K562 (cell line): ENCODE results near the gene DIP2C. TPM values are rescaled to one million over a fixed set of nuclear protein-coding genes. Genes with fewer than 3 reads are reported as not detected.

ENCODE experiments used
- ATAC-seq: fragments of 200-7000 bp; cut with Tn5 transposase; 3 replicates; pipeline ENCODE4 v1.9.1; 2020; ENCODE audit warnings: moderate library complexity
- BruUV-seq: library from RNA; stranded (reverse); fragments of 400-500 nt; replicated peaks from 2 replicates; lab custom pipeline; 2021; lab: Mats Ljungman, UMichigan
- CTCF ChIA-PET: fragments of 300-600 bp; formaldehyde crosslinking; extraction: SDS; loops from one replicate; lab custom pipeline; 2021; ENCODE audit warnings: low intra/inter-chr PET ratio; lab: Yijun Ruan, JAX
- POLR2A ChIA-PET: fragments of 300-600, 350-650 bp; sonication (Branson Sonifier 250); formaldehyde crosslinking; extraction: SDS; loops from one replicate; lab custom pipeline; 2021; ENCODE audit warnings: antibody characterized with exemption, inconsistent platforms; lab: Yijun Ruan, JAX
- DNase-seq, 4 experiments: peaks; one replicate each; pipeline versions ENCODE4 v3.0.0 to v3.0.0-alpha.2; 2011 to 2018; ENCODE audit warnings: low spot score in 3 of 4, mixed read lengths in 3 of 4; ENCODE audit errors: extremely low read depth in 1 of 4
- FAIRE-seq: peaks from 2 replicates; lab custom pipeline; 2011; peaks lifted over from hg19 to GRCh38; lab: Jason Lieb, UNC
- H2AFZ ChIP-seq: 2 replicates; pipeline ENCODE4 v1.6.0; 2011; ENCODE audit warnings: low read depth, low read length, control low read depth, inconsistent platforms
- H3K27ac ChIP-seq: fragments of 200-600 bp; 3 replicates; pipeline ENCODE4 v1.8.0; 2011; ENCODE audit warnings: low read depth, mild to moderate bottlenecking, control low read depth, inconsistent platforms, low read length, moderate library complexity, mixed read lengths; ENCODE audit errors: extremely low read depth
- H3K27me3 ChIP-seq, 2 experiments: fragments of 300-600 bp in 1 of 2; 2 replicates in 1 of 2; 3 replicates in 1 of 2; pipeline versions ENCODE4 v1.6.0 to v1.8.0; 2011; ENCODE audit warnings: inconsistent platforms in 2 of 2, low read length in 2 of 2, mild to moderate bottlenecking in 1 of 2, mixed read lengths in 1 of 2, moderate library complexity in 1 of 2; ENCODE audit not compliant: control insufficient read depth in 2 of 2, insufficient read depth in 2 of 2
- H3K36me3 ChIP-seq: fragments of 300-600 bp; 3 replicates; pipeline ENCODE4 v1.8.0; 2011; ENCODE audit warnings: mild to moderate bottlenecking, low read length, inconsistent platforms; ENCODE audit not compliant: control insufficient read depth, insufficient read depth
- H3K4me1 ChIP-seq, 2 experiments: fragments of 200-600 bp in 1 of 2; replicated peaks in 1 of 2; 2 replicates in 1 of 2; 3 replicates in 1 of 2; pipeline versions ENCODE4 v1.5.1 to v1.8.0; 2011; ENCODE audit warnings: inconsistent platforms in 2 of 2, low read length in 2 of 2, mild to moderate bottlenecking in 1 of 2, mixed read lengths in 1 of 2, moderate library complexity in 1 of 2; ENCODE audit not compliant: control insufficient read depth in 2 of 2, insufficient read depth in 2 of 2
- H3K4me2 ChIP-seq: 2 replicates; pipeline ENCODE4 v1.6.1; 2011; ENCODE audit warnings: low read length, control low read depth, inconsistent platforms, mixed read lengths; ENCODE audit not compliant: insufficient read depth
- H3K4me3 ChIP-seq: fragments of 200-600 bp; sonication (generic), shearing (Covaris generic); 2 replicates; pipeline ENCODE4 v1.5.1; 2016; ENCODE audit warnings: control low read depth, inconsistent platforms
- H3K79me2 ChIP-seq: fragments of 200-600 bp; 3 replicates; pipeline ENCODE4 v1.8.0; 2011; ENCODE audit warnings: low read length, inconsistent platforms; ENCODE audit not compliant: control insufficient read depth, insufficient read depth
- H3K9ac ChIP-seq, 2 experiments: 2 replicates each; pipeline versions ENCODE4 v1.6.0 to v1.6.1; 2011; ENCODE audit warnings: low read depth in 2 of 2, low read length in 2 of 2, control low read depth in 1 of 2, inconsistent platforms in 1 of 2, mild to moderate bottlenecking in 1 of 2, mixed read lengths in 1 of 2; ENCODE audit not compliant: insufficient read depth in 1 of 2
- H3K9me1 ChIP-seq: one replicate; pipeline ENCODE4 v1.6.0; 2011; ENCODE audit warnings: inconsistent platforms, mild to moderate bottlenecking, low read length, moderate library complexity; ENCODE audit not compliant: control insufficient read depth, insufficient read depth
- H3K9me3 ChIP-seq: replicated peaks from 2 replicates; pipeline ENCODE4 v1.5.1; 2011; ENCODE audit warnings: low read depth, low read length, inconsistent platforms; ENCODE audit not compliant: control insufficient read depth, insufficient read depth
- H4K20me1 ChIP-seq: replicated peaks from 2 replicates; pipeline ENCODE4 v1.6.1; 2011; ENCODE audit warnings: low read length, inconsistent platforms, mixed read lengths; ENCODE audit not compliant: control insufficient read depth, insufficient read depth
- EHMT2 ChIP-seq: fragments of 450-650 bp; IDR thresholded peaks from 2 replicates; pipeline ENCODE4 v1.6.1; 2018; ENCODE audit warnings: antibody characterized with exemption
- FOS ChIP-seq: IDR thresholded peaks from 3 replicates; pipeline ENCODE4 v1.6.1; 2011; ENCODE audit not compliant: insufficient read length; ENCODE audit errors: extremely low read depth
- KAT8 ChIP-seq: fragments of 450-650 bp; IDR thresholded peaks from 2 replicates; pipeline ENCODE4 v1.6.1; 2016; ENCODE audit warnings: low read depth, mild to moderate bottlenecking
- POLR2AphosphoS5 ChIP-seq: IDR thresholded peaks from 2 replicates; pipeline ENCODE4 v1.6.1; 2011; ENCODE audit warnings: mild to moderate bottlenecking, low read depth, low read length, moderate library complexity; ENCODE audit not compliant: control insufficient read depth, insufficient read depth
- RBM25 ChIP-seq: fragments of 200-400 bp; formaldehyde crosslinking; IDR thresholded peaks from 2 replicates; pipeline ENCODE4 v1.6.1; 2018; ENCODE audit warnings: low read length, low read depth, moderate library complexity; ENCODE audit not compliant: severe bottlenecking
- ZNF165 ChIP-seq: fragments of 250-450 bp; sonication (Bioruptor Pico); IDR thresholded peaks from 2 replicates; pipeline ENCODE4 v1.4.0; 2020; ENCODE audit warnings: borderline replicate concordance
- ZNF444 ChIP-seq: fragments of 250-450 bp; sonication (Bioruptor Pico); IDR thresholded peaks from 2 replicates; pipeline ENCODE4 v1.4.0; 2020; ENCODE audit warnings: mild to moderate bottlenecking, moderate library complexity
- ZNF57 ChIP-seq: fragments of 450-650 bp; formaldehyde crosslinking; IDR thresholded peaks from 2 replicates; pipeline ENCODE4 v1.4.0; 2020; ENCODE audit warnings: mild to moderate bottlenecking, moderate library complexity
- ZNF583 ChIP-seq: fragments of 250-450 bp; sonication (Bioruptor Pico); IDR thresholded peaks from 2 replicates; pipeline ENCODE4 v1.4.0; 2020
- WGBS: fragments of 100-300 bp; shearing (Covaris generic); methylation state at CpG from one replicate; pipeline ENCODE4 v1.1.6; 2016; ENCODE audit warnings: low coverage, mixed read lengths; ENCODE audit not compliant: insufficient coverage; ENCODE audit errors: missing lambda C conversion rate; 5-methylcytosine and 5-hydroxymethylcytosine counted together
- in situ Hi-C: fragments of 300-500 bp; cut with MboI; formaldehyde crosslinking; loops from 4 replicates; pipeline ENCODE4 v1.15.0; 2018; ENCODE audit warnings: inconsistent platforms, mixed read lengths
- intact Hi-C: fragments of 100-400 bp; cut with micrococcal nuclease; formaldehyde crosslinking; loops from 2 replicates; pipeline ENCODE4 v1.14.2; 2022
- polyA plus RNA-seq, 8 experiments: library from polyadenylated mRNA; depleted of rRNA in 4 of 8; stranded (reverse) in 5 of 8; unstranded in 3 of 8; fragments of >200 nt; fragmentation: Nextera tagmentation in 2 of 8; fragmentation: Illumina TruSeq in 1 of 8; extraction: Ambion mirVana in 2 of 8; extraction: Trizol in 1 of 8; gene quantifications; 2 replicates each; pipeline versions ENCODE4 v1.2.1 to v1.2.3, GENCODE V29; 2011 to 2014; ENCODE audit warnings: inconsistent platforms in 1 of 8, missing spikeins in 1 of 8
- total RNA-seq, 7 experiments: library from RNA; depleted of rRNA in 6 of 7; stranded (reverse); fragments of >200 nt in 6 of 7; fragmentation: Illumina TruSeq in 2 of 7; extraction: Trizol in 2 of 7; gene quantifications; 2 replicates each; pipeline versions ENCODE4 v1.2.1 to v1.2.3, GENCODE V29; 2011 to 2021; ENCODE audit warnings: low replicate concordance in 1 of 7
- TF ChIP-seq, protein P1 (sequence below): sonication (generic); formaldehyde crosslinking; IDR thresholded peaks from 2 replicates; pipeline ENCODE4 v1.8.1; 2023; ENCODE audit warnings: mild to moderate bottlenecking, missing genetic modification reagents
- TF ChIP-seq, protein P2 (sequence below): fragments of 250-450 bp; sonication (Bioruptor Pico); IDR thresholded peaks from 2 replicates; pipeline ENCODE4 v1.5.0; 2022; ENCODE audit warnings: mild to moderate bottlenecking
- TF ChIP-seq, protein P3 (sequence below), 3 experiments: fragments of 200-800 bp in 1 of 3; fragments of 250-450 bp in 1 of 3; fragments of 450-650 bp in 1 of 3; sonication (Bioruptor Pico) in 1 of 3; sonication (Bioruptor generic) in 1 of 3; formaldehyde crosslinking in 1 of 3; IDR thresholded peaks; 2 replicates each; pipeline versions ENCODE4 v1.6.1 to v1.8.0; 2016 to 2022; ENCODE audit warnings: mild to moderate bottlenecking in 2 of 3, missing genetic modification characterization in 2 of 3, missing compliant biosample characterization in 1 of 3, moderate library complexity in 1 of 3

The DIP2C gene
- total and polyA plus RNA-seq, 9 of the 15 experiments (the other 6 are each of a cell fraction or from before 2014, with no cell fraction given), result 0.01 TPM; not detected in 8

DNA sequence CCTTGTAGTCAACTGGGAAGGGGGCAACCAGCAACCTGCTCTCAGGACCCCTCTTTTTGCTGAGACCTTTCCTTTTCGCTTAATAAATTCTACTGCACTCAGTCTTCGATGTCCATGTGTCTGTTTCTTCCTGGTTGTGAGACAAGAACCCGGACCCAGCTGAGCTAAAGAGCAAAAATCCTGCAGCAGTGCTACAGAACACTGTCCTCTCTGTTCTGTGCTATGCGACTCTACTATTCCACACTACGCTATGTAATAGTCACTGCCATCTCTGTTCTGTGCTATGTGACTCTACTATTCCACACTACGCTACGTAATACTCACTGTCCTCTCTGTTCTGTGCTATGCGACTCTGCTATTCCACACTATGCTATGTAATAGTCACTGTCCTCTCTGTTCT is 34.3 kb downstream of the DIP2C start:
- no peaks in the 10 kb centered on the region for H3K9me3 ChIP-seq
- no TSS peak for BruUV-seq
- H3K4me2 ChIP-seq, result no peak overlapping the region
- no peak overlapping the region for H2AFZ ChIP-seq
- no peak for TF ChIP-seq ZNF583
- TF ChIP-seq, protein P1, sequence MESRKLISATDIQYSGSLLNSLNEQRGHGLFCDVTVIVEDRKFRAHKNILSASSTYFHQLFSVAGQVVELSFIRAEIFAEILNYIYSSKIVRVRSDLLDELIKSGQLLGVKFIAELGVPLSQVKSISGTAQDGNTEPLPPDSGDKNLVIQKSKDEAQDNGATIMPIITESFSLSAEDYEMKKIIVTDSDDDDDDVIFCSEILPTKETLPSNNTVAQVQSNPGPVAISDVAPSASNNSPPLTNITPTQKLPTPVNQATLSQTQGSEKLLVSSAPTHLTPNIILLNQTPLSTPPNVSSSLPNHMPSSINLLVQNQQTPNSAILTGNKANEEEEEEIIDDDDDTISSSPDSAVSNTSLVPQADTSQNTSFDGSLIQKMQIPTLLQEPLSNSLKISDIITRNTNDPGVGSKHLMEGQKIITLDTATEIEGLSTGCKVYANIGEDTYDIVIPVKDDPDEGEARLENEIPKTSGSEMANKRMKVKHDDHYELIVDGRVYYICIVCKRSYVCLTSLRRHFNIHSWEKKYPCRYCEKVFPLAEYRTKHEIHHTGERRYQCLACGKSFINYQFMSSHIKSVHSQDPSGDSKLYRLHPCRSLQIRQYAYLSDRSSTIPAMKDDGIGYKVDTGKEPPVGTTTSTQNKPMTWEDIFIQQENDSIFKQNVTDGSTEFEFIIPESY (CRISPR knock-in tag), result no peak
- no peak for TF ChIP-seq FOS
- TF ChIP-seq, protein P2, sequence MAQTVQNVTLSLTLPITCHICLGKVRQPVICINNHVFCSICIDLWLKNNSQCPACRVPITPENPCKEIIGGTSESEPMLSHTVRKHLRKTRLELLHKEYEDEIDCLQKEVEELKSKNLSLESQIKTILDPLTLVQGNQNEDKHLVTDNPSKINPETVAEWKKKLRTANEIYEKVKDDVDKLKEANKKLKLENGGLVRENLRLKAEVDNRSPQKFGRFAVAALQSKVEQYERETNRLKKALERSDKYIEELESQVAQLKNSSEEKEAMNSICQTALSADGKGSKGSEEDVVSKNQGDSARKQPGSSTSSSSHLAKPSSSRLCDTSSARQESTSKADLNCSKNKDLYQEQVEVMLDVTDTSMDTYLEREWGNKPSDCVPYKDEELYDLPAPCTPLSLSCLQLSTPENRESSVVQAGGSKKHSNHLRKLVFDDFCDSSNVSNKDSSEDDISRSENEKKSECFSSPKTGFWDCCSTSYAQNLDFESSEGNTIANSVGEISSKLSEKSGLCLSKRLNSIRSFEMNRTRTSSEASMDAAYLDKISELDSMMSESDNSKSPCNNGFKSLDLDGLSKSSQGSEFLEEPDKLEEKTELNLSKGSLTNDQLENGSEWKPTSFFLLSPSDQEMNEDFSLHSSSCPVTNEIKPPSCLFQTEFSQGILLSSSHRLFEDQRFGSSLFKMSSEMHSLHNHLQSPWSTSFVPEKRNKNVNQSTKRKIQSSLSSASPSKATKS (CRISPR knock-in tag), result no peak
- TF ChIP-seq, protein P3, sequence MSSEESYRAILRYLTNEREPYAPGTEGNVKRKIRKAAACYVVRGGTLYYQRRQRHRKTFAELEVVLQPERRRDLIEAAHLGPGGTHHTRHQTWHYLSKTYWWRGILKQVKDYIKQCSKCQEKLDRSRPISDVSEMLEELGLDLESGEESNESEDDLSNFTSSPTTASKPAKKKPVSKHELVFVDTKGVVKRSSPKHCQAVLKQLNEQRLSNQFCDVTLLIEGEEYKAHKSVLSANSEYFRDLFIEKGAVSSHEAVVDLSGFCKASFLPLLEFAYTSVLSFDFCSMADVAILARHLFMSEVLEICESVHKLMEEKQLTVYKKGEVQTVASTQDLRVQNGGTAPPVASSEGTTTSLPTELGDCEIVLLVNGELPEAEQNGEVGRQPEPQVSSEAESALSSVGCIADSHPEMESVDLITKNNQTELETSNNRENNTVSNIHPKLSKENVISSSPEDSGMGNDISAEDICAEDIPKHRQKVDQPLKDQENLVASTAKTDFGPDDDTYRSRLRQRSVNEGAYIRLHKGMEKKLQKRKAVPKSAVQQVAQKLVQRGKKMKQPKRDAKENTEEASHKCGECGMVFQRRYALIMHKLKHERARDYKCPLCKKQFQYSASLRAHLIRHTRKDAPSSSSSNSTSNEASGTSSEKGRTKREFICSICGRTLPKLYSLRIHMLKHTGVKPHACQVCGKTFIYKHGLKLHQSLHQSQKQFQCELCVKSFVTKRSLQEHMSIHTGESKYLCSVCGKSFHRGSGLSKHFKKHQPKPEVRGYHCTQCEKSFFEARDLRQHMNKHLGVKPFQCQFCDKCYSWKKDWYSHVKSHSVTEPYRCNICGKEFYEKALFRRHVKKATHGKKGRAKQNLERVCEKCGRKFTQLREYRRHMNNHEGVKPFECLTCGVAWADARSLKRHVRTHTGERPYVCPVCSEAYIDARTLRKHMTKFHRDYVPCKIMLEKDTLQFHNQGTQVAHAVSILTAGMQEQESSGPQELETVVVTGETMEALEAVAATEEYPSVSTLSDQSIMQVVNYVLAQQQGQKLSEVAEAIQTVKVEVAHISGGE (CRISPR knock-in tag; IDR thresholded peaks at IDR 0.05), result no peak
- no peak for TF ChIP-seq RBM25
- TF ChIP-seq EHMT2, result no peak
- TF ChIP-seq ZNF57 (CRISPR knock-in tag), result no peak
- no peak for TF ChIP-seq ZNF165 (CRISPR knock-in tag)
- no peak for TF ChIP-seq POLR2AphosphoS5
- no peak for TF ChIP-seq ZNF444 (CRISPR knock-in tag)
- TF ChIP-seq KAT8, result no peak
- no peak for FAIRE-seq
- POLR2A ChIA-PET, result no interaction called here
- H4K20me1 ChIP-seq, result no peaks in the 10 kb centered on the region
- in situ Hi-C loops, result no loop called here
- 4% methylated on average over 8 of the region's 8 CpGs for WGBS
- H3K4me3 ChIP-seq, result no peak overlapping the region
- H3K9me1 ChIP-seq, result no peaks in the 10 kb centered on the region
- H3K36me3 ChIP-seq, result no peaks in the 10 kb centered on the region
- H3K27me3 ChIP-seq, result peaks cover 0 to 28% of the 10 kb centered on the region in 2 experiments; a peak in 3 of 5 replicates
- H3K27ac ChIP-seq, result no peak overlapping the region
- H3K79me2 ChIP-seq, result no peaks in the 10 kb centered on the region
- H3K9ac ChIP-seq, result no peak overlapping the region
- intact Hi-C loops, result no loop called here
- no peaks in the 10 kb centered on the region for H3K4me1 ChIP-seq
- DNase-seq, result no peak
- no peak for ATAC-seq
- CTCF ChIA-PET, result no interaction called here
